ENCODE results near the gene INTU.

The INTU gene

GRCh38 chr4:127759228-127759820 is 126.6 kb downstream of the INTU start:
- DNase-seq, result no peak

- no peak for DNase-seq
These were observed 127.1 kb downstream of the INTU start for GRCh38 chr4:127759893-127760292.

GRCh38 chr4:127771535-127772275 is 138.9 kb downstream of the INTU start:
- DNase-seq, result no peak

GRCh38 chr4:127772769-127773671 is 140.3 kb downstream of the INTU start:
- no peak for DNase-seq

GRCh38 chr4:127775843-127776242 is 143.1 kb downstream of the INTU start:
- DNase-seq, result no peak

Measured in NCI-H2107 (cell line).